ENCODE results near the gene PLAC9.
"Not testable (repeated sequence)": the region's sequence is repeated elsewhere in the genome, so short reads cannot be mapped to it uniquely, and the experiment has no call there.

PLAC9 gene

GRCh38 chr10:80108576-80109239 lies 23.8 kb upstream of the PLAC9 start:
- Histone ChIP-seq H3K9me3 (replicated peaks in 1 of 11) (peaks cover 37 to 57% (median 44%) of the 10 kb centered on the region in 11 experiments), H3K4me2 (no peak overlapping the region), H3K9ac (no peak overlapping the region), H3K4me3 (no peak overlapping the region; a peak in 1 of 20 replicates), H4K20me1 (no peaks in the 10 kb centered on the region), H3K27me3 (no peaks in the 10 kb centered on the region), H3K4me1 (peaks cover 0 to 7% (median 0%) of the 10 kb centered on the region in 10 experiments; a peak in 2 of 20 replicates), H3K27ac (no peak overlapping the region), H3K36me3 (peaks cover 0 to 7% (median 0%) of the 10 kb centered on the region in 11 experiments; a peak in 1 of 22 replicates)
- TF ChIP-seq Cebpa-rat (IDR thresholded peaks at IDR 0.05), result no peak

DNA sequence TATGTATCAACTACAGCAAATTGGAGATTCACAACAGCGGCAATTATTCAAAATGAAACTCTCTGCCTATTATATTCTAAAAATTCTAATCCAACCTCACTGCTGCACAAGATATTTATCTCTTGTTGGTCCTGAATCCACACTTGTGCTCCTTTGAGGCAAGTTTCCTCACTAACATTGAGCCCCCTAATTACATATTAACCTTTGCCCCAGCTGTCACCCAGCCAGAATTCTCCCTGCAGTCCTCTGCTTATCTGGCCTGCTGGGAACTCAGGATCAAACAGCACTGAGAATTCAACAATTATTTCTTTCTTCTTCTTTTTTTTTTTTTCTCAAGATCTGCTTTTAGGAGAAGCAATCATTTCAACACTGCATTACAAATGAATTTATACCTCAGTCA lies 21.5 kb upstream of the PLAC9 start:
- no peaks in the 10 kb centered on the region for H4K20me1 ChIP-seq
- H3K9me3 ChIP-seq (replicated peaks in 1 of 11), result peaks cover 37 to 57% (median 44%) of the 10 kb centered on the region in 11 experiments
- no peak overlapping the region for H3K4me2 ChIP-seq
- TF ChIP-seq Cebpa-rat (IDR thresholded peaks at IDR 0.05), result no peak
- H3K27ac ChIP-seq, result no peak overlapping the region
- peaks cover 0 to 7% (median 0%) of the 10 kb centered on the region in 11 experiments; a peak in 1 of 22 replicates for H3K36me3 ChIP-seq
- H3K4me1 ChIP-seq, result no peaks in the 10 kb centered on the region
- H3K9ac ChIP-seq, result no peak overlapping the region
- H3K27me3 ChIP-seq, result no peaks in the 10 kb centered on the region
- no peak overlapping the region for H3K4me3 ChIP-seq

GRCh38 chr10:80118669-80119068 lies 13.9 kb upstream of the PLAC9 start:
- Histone ChIP-seq H3K4me3 (no peak overlapping the region), H3K4me2 (no peak overlapping the region), H3K36me3 (no peaks in the 10 kb centered on the region), H3K4me1 (peaks cover 0 to 16% (median 11%) of the 10 kb centered on the region in 10 experiments; a peak in 14 of 20 replicates), H3K9me3 (replicated peaks in 1 of 11) (peaks cover 0 to 8% (median 0%) of the 10 kb centered on the region in 11 experiments; a peak in 4 of 22 replicates), H3K27me3 (no peaks in the 10 kb centered on the region), H3K9ac (no peak overlapping the region), H4K20me1 (no peaks in the 10 kb centered on the region), H3K27ac (no peak overlapping the region)
- no peak for TF ChIP-seq Cebpa-rat (IDR thresholded peaks at IDR 0.05)

GRCh38 chr10:80122110-80122710 lies 10.3 kb upstream of the PLAC9 start:
- peak overlapping the region in 2 of 11 experiments; percentile 27 to 28; a peak in 1 of 22 replicates for H3K9ac ChIP-seq
- no peaks in the 10 kb centered on the region for H3K27me3 ChIP-seq
- TF ChIP-seq Cebpa-rat (IDR thresholded peaks at IDR 0.05), result no peak
- peaks cover 0 to 16% (median 11%) of the 10 kb centered on the region in 10 experiments; a peak in 14 of 20 replicates for H3K4me1 ChIP-seq
- no peaks in the 10 kb centered on the region for H4K20me1 ChIP-seq
- peak overlapping the region in 8 of 11 experiments; percentile 24 to 74 (median 64); a peak in 16 of 22 replicates for H3K4me2 ChIP-seq
- peak overlapping the region in 2 of 11 experiments; percentile 13 to 27; a peak in 2 of 22 replicates for H3K27ac ChIP-seq
- no peaks in the 10 kb centered on the region for H3K36me3 ChIP-seq
- H3K4me3 ChIP-seq, result no peak overlapping the region
- peaks cover 0 to 8% (median 0%) of the 10 kb centered on the region in 11 experiments; a peak in 4 of 22 replicates for H3K9me3 ChIP-seq (replicated peaks in 1 of 11)

GRCh38 chr10:80122746-80123145 lies 9.8 kb upstream of the PLAC9 start:
- Histone ChIP-seq H3K9ac (peak overlapping the region in 2 of 11 experiments; percentile 27 to 28; a peak in 1 of 22 replicates), H3K27me3 (no peaks in the 10 kb centered on the region), H4K20me1 (no peaks in the 10 kb centered on the region), H3K4me2 (peak overlapping the region in 8 of 11 experiments; percentile 24 to 74 (median 64); a peak in 16 of 22 replicates), H3K27ac (peak overlapping the region in 1 of 11 experiments; percentile 13; a peak in 1 of 22 replicates), H3K36me3 (no peaks in the 10 kb centered on the region), H3K9me3 (replicated peaks in 1 of 11) (peaks cover 0 to 8% (median 0%) of the 10 kb centered on the region in 11 experiments; a peak in 4 of 22 replicates), H3K4me3 (no peak overlapping the region), H3K4me1 (peaks cover 0 to 16% (median 11%) of the 10 kb centered on the region in 10 experiments; a peak in 14 of 20 replicates)
- peak in 1 of 11 experiments; percentile 52; a peak in 1 of 22 replicates for TF ChIP-seq Cebpa-rat (IDR thresholded peaks at IDR 0.05)

DNA sequence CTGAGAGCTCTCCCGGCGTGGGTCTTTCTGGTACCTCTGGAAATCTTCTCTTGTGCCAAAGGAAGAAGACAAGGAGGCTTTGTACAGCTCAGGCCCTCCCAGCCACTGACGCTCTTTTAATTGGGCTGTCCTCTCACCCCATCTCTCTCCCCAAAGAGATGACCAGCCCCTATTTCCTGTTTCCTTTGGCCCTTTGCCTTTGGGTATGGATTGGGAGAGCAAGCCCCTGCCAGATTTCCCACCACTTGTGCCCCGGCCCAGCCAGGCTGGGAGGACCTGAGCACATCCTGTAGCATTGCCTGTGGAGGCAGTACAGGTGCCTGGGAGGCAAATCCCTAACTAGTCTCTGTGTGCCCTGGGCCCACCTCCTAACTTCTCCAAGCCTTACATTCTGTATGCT lies 5.7 kb upstream of the PLAC9 start:
- H3K36me3 ChIP-seq, result no peaks in the 10 kb centered on the region
- H4K20me1 ChIP-seq, result no peaks in the 10 kb centered on the region
- peaks cover 0 to 14% (median 11%) of the 10 kb centered on the region in 10 experiments; a peak in 14 of 20 replicates for H3K4me1 ChIP-seq
- no peak overlapping the region for H3K27ac ChIP-seq
- no peak for TF ChIP-seq Cebpa-rat (IDR thresholded peaks at IDR 0.05)
- H3K27me3 ChIP-seq, result no peaks in the 10 kb centered on the region
- no peaks in the 10 kb centered on the region for H3K9me3 ChIP-seq (replicated peaks in 1 of 11)
- no peak overlapping the region for H3K9ac ChIP-seq
- no peak overlapping the region for H3K4me2 ChIP-seq
- H3K4me3 ChIP-seq, result no peak overlapping the region

DNA sequence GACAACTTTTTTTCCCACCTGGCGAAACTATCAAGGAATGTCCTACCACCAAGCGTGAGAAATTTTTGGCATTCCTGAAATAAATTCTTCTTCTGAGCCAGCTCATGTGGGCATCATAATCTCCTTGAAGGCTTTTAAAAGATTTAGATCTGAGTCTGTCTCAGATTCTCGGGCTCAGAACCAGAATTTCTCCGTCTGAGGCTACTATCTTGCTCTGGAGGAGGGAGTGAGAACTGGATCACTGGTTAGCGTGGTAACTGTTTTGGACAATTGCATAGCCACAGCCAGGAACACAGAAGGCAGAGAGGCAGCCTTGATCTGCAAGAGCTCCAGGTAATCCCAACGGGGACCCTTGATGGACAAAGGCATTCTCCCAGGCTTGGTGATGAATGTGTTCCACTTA lies 1.0 kb upstream of the PLAC9 start:
- no peak overlapping the region for H3K9ac ChIP-seq
- no peaks in the 10 kb centered on the region for H4K20me1 ChIP-seq
- H3K4me3 ChIP-seq, result no peak overlapping the region
- H3K4me1 ChIP-seq, result no peaks in the 10 kb centered on the region
- H3K36me3 ChIP-seq, result no peaks in the 10 kb centered on the region
- no peaks in the 10 kb centered on the region for H3K9me3 ChIP-seq (replicated peaks in 1 of 11)
- no peak overlapping the region for H3K4me2 ChIP-seq
- H3K27me3 ChIP-seq, result peaks cover 0 to 4% (median 0%) of the 10 kb centered on the region in 11 experiments; a peak in 1 of 22 replicates
- no peak for TF ChIP-seq Cebpa-rat (IDR thresholded peaks at IDR 0.05)
- H3K27ac ChIP-seq, result no peak overlapping the region

GRCh38 chr10:80133206-80133605 lies 676 bp downstream of the PLAC9 start:
- Histone ChIP-seq H3K4me3 (no peak overlapping the region), H3K27ac (no peak overlapping the region), H3K9ac (no peak overlapping the region), H3K4me1 (peaks cover 0 to 11% (median 7%) of the 10 kb centered on the region in 10 experiments; a peak in 11 of 20 replicates), H3K36me3 (no peaks in the 10 kb centered on the region), H3K4me2 (no peak overlapping the region), H3K9me3 (replicated peaks in 1 of 11) (no peaks in the 10 kb centered on the region), H4K20me1 (no peaks in the 10 kb centered on the region), H3K27me3 (peaks cover 0 to 4% (median 0%) of the 10 kb centered on the region in 11 experiments; a peak in 1 of 22 replicates)
- TF ChIP-seq Cebpa-rat (IDR thresholded peaks at IDR 0.05), result no peak

- peaks cover 0 to 14% (median 8%) of the 10 kb centered on the region in 10 experiments; a peak in 11 of 20 replicates for H3K4me1 ChIP-seq
- not testable (repeated sequence) for H3K9me3 ChIP-seq (replicated peaks in 1 of 11); H3K9ac ChIP-seq; H3K27ac ChIP-seq; H3K27me3 ChIP-seq; H3K4me2 ChIP-seq; H3K4me3 ChIP-seq; H3K36me3 ChIP-seq; H4K20me1 ChIP-seq
Measured at GRCh38 chr10:80133687-80134086, 1.2 kb downstream of the PLAC9 start.

Measured in BLaER1 treated with 17β-estradiol and CSF1 and Interleukin-3, amounts not matched to agents 10 nM and 100 nM (cell line).